ENCODE results near the gene GDPD5. TPM values are rescaled to one million over a fixed set of nuclear protein-coding genes. Genes with fewer than 3 reads are reported as not detected.

Gene GDPD5
- total RNA-seq, 1 donor from 2014 or later, result 4.4 TPM

- Histone ChIP-seq H3K4me1 (peaks cover 10% of the 10 kb centered on the region), H3K9me3 (replicated peaks) (no peaks in the 10 kb centered on the region), H3K27ac (replicated peaks) (no peak overlapping the region), H3K36me3 (no peaks in the 10 kb centered on the region), H3K27me3 (ENCODE audit: low read depth) (no peaks in the 10 kb centered on the region), H3K4me3 (no peak overlapping the region)
- TF ChIP-seq, protein P1, sequence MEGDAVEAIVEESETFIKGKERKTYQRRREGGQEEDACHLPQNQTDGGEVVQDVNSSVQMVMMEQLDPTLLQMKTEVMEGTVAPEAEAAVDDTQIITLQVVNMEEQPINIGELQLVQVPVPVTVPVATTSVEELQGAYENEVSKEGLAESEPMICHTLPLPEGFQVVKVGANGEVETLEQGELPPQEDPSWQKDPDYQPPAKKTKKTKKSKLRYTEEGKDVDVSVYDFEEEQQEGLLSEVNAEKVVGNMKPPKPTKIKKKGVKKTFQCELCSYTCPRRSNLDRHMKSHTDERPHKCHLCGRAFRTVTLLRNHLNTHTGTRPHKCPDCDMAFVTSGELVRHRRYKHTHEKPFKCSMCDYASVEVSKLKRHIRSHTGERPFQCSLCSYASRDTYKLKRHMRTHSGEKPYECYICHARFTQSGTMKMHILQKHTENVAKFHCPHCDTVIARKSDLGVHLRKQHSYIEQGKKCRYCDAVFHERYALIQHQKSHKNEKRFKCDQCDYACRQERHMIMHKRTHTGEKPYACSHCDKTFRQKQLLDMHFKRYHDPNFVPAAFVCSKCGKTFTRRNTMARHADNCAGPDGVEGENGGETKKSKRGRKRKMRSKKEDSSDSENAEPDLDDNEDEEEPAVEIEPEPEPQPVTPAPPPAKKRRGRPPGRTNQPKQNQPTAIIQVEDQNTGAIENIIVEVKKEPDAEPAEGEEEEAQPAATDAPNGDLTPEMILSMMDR (IDR thresholded peaks at IDR 0.05; ENCODE audit: borderline replicate concordance), result no peak
- DNase-seq, result peak; percentile 36
- intact Hi-C loops (cut with micrococcal nuclease), result no loop called here
Observed at GRCh38 chr11:75441804-75442132, 84.0 kb downstream of the GDPD5 start.

GRCh38 chr11:75440960-75441803 is 84.6 kb downstream of the GDPD5 start:
- intact Hi-C loops (cut with micrococcal nuclease), result no loop called here
- Histone ChIP-seq H3K9me3 (replicated peaks) (no peaks in the 10 kb centered on the region), H3K4me1 (peaks cover 10% of the 10 kb centered on the region), H3K36me3 (no peaks in the 10 kb centered on the region), H3K27ac (replicated peaks) (no peak overlapping the region), H3K27me3 (ENCODE audit: low read depth) (no peaks in the 10 kb centered on the region), H3K4me3 (no peak overlapping the region)
- DNase-seq, result no peak
- TF ChIP-seq, protein P1 (IDR thresholded peaks at IDR 0.05; ENCODE audit: borderline replicate concordance), result no peak

GRCh38 chr11:75439495-75440120 is 86.1 kb downstream of the GDPD5 start:
- Histone ChIP-seq H3K4me3 (no peak overlapping the region), H3K9me3 (replicated peaks) (no peaks in the 10 kb centered on the region), H3K36me3 (no peaks in the 10 kb centered on the region), H3K27ac (replicated peaks) (no peak overlapping the region), H3K4me1 (peaks cover 10% of the 10 kb centered on the region), H3K27me3 (ENCODE audit: low read depth) (peaks cover 3% of the 10 kb centered on the region)
- DNase-seq, result no peak
- TF ChIP-seq, protein P1 (IDR thresholded peaks at IDR 0.05; ENCODE audit: borderline replicate concordance), result no peak
- intact Hi-C loops (cut with micrococcal nuclease), result no loop called here

DNA sequence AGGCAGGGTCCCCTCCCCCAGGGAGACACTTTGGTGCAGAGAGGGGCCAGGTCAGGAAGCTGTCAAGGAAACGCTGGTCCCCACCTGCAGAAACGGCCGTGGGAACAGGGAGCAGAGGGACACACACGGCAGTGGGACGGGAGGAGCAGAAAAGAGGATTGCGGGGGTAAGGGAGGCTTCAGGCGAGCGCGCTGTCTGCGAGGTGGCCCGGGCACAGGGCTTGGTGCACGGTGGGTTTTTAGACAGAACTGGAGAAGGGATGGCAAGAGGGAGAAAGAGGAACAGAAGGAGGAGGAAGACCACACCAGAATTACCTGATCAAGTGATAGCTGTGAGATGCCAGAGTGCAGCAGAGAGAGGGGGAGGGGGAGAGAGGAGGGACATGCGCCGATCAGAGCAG is 86.7 kb downstream of the GDPD5 start:
- peaks cover 8% of the 10 kb centered on the region for H3K27me3 ChIP-seq (ENCODE audit: low read depth)
- H3K4me3 ChIP-seq, result no peak overlapping the region
- no peak overlapping the region for H3K27ac ChIP-seq (replicated peaks)
- DNase-seq, result no peak
- TF ChIP-seq, protein P1 (IDR thresholded peaks at IDR 0.05; ENCODE audit: borderline replicate concordance), result no peak
- peaks cover 10% of the 10 kb centered on the region for H3K4me1 ChIP-seq
- intact Hi-C loops (cut with micrococcal nuclease), result no loop called here
- H3K9me3 ChIP-seq (replicated peaks), result no peaks in the 10 kb centered on the region
- no peaks in the 10 kb centered on the region for H3K36me3 ChIP-seq

DNA sequence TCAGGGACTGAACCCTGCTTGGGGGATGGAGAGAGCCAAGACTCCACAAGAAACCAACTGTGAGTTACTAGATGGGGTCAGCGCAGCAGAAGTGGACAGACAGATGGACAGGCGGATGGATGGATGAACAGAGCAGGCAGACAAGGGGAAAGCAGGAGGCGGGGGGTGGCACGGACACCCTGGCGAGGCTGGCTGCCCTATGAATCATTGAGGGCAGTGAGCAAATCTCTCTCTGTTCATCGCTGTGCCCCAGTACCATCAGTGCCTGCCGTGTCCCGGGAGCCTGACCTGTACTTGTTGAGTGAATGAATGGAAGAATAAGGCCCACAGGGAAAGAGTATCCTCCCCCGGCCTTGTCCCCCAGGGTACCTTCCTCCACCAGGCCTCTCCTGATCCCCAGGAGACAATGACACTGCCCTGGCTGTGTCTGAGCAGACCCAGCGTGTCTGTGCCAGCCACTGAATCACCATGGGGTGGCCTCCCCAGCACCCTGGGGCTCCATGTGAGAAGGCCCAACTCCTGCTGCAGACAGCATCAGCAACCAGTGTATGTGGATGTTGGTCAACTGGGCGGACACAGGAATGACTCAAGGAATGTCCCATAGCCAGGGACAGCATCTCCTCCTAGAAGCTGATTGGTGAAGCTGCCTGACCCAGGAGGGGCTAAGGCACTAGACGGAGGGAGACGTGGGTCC is 87.6 kb downstream of the GDPD5 start:
- no peaks in the 10 kb centered on the region for H3K36me3 ChIP-seq
- peaks cover 18% of the 10 kb centered on the region for H3K27me3 ChIP-seq (ENCODE audit: low read depth)
- H3K9me3 ChIP-seq (replicated peaks), result no peaks in the 10 kb centered on the region
- TF ChIP-seq, protein P1 (IDR thresholded peaks at IDR 0.05; ENCODE audit: borderline replicate concordance), result no peak
- H3K4me1 ChIP-seq, result peaks cover 10% of the 10 kb centered on the region
- no peak overlapping the region for H3K27ac ChIP-seq (replicated peaks)
- intact Hi-C loops (cut with micrococcal nuclease), result no loop called here
- no peak overlapping the region for H3K4me3 ChIP-seq
- DNase-seq, result no peak
